Amniotic stem cell (primary cell): ENCODE results near the gene CD28.

Experiments used
- DNase-seq: peaks from one replicate; lab custom pipeline; 2025; lab: John Stamatoyannopoulos, UW

The CD28 gene

GRCh38 chr2:203706403-203706802 lies at the start of gene CD28:
TSS of gene CD28 (plus strand) at chr2:203706639. CDS start at chr2:203706697, 58 bp downstream.
- no peak for DNase-seq

- no peak for DNase-seq
These were observed 46.9 kb upstream of the CD28 start for GRCh38 chr2:203659331-203660049.

- DNase-seq, result no peak
These were observed 46.0 kb upstream of the CD28 start for GRCh38 chr2:203660465-203660864.

- DNase-seq, result no peak
These were observed 45.0 kb upstream of the CD28 start for GRCh38 chr2:203661279-203661908.

GRCh38 chr2:203662487-203662886 lies 44.0 kb upstream of the CD28 start:
- DNase-seq, result no peak

GRCh38 chr2:203662951-203663350 lies 43.5 kb upstream of the CD28 start:
- no peak for DNase-seq

- DNase-seq, result no peak
These were observed 42.2 kb upstream of the CD28 start for GRCh38 chr2:203664029-203664755.

- no peak for DNase-seq
These were observed 38.6 kb upstream of the CD28 start for GRCh38 chr2:203667838-203668237.

GRCh38 chr2:203669820-203670219 lies 36.6 kb upstream of the CD28 start:
- DNase-seq, result no peak

- DNase-seq, result no peak
These were observed 35.5 kb upstream of the CD28 start for GRCh38 chr2:203670939-203671338.

GRCh38 chr2:203671876-203672275 lies 34.6 kb upstream of the CD28 start:
- no peak for DNase-seq

- DNase-seq, result no peak
These were observed 33.6 kb upstream of the CD28 start for GRCh38 chr2:203672856-203673255.

GRCh38 chr2:203673933-203674332 lies 32.5 kb upstream of the CD28 start:
- no peak for DNase-seq

- no peak for DNase-seq
These were observed 31.4 kb upstream of the CD28 start for GRCh38 chr2:203675086-203675485.

- DNase-seq, result no peak
These were observed 27.5 kb upstream of the CD28 start for GRCh38 chr2:203678971-203679370.

- no peak for DNase-seq
These were observed 27.0 kb upstream of the CD28 start for GRCh38 chr2:203679401-203679800.

- no peak for DNase-seq
These were observed 24.5 kb upstream of the CD28 start for GRCh38 chr2:203681978-203682377.

GRCh38 chr2:203682688-203683130 lies 23.7 kb upstream of the CD28 start:
- DNase-seq, result no peak

- DNase-seq, result no peak
These were observed 23.0 kb upstream of the CD28 start for GRCh38 chr2:203683421-203683820.

- DNase-seq, result peak; percentile 28
These were observed 22.4 kb upstream of the CD28 start for GRCh38 chr2:203683932-203684556.

GRCh38 chr2:203685081-203685621 lies 21.3 kb upstream of the CD28 start:
- peak; percentile 16 for DNase-seq

GRCh38 chr2:203685789-203686420 lies 20.5 kb upstream of the CD28 start:
- no peak for DNase-seq
